Right renal pelvis (tissue), 4 donors: ENCODE results near the gene WDR45. TPM values are rescaled to one million over a fixed set of nuclear protein-coding genes. Genes with fewer than 3 reads are reported as not detected.

Experiments used
- DNase-seq, 4 donors: peaks; one replicate each; pipeline ENCODE4 v3.0.0-alpha.2; 2013; ENCODE audit warnings: low read depth in 4 of 4, low spot score in 3 of 4, missing footprints in 1 of 4
- polyA plus RNA-seq, 4 donors: library from polyadenylated mRNA; unstranded; fragments of 120-200 nt; gene quantifications; one replicate each; pipeline ENCODE4 v1.2.1, GENCODE V29; 2013; ENCODE audit not compliant: insufficient read length in 4 of 4

The WDR45 gene
- polyA plus RNA-seq, 4 donors = 54.1 to 57.3 (median 55.3) TPM

DNA sequence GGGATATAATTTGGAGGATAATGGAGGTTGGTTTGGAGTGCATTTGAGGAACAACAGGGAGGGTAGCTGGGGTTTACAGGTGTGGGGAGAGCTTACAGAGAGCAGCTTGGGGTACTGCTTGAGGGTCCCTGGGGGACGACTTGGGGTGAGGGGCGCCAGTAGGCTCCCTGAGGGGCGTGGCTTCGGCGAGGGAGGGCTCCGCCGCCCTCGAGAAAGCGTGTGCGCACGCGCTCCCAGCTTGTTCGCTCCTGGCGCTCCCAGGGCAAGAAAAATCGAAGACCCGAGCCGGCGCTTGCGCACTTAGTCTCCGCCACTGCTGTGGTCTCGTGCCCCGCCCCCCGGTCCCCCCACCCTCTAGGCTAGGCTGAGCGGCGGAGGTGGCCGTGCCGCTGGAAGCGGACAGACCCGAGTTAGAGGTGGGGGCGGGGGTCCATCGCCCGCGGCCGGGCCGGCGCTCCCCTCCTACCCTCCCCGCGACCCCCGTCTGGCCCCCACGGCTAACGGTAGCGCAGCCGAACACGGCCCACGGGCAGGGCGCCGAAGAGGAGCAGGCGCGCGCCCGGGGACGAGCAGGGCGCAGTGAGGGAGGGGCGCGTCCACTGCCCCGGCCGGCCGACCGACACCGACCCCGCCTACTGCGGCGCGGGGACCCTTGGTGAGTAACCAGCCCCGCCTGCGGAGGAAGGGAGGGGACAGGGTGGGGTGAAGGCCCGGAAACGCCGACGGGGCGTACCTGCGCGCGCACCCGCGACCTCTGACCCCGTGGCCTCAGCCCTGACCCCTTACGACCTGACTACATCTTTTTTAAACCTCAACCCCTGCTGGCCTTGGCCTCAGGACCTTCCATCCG, 26.2 kb downstream of the WDR45 start:
- peak in 1 of 4 donors; percentile 49 for DNase-seq

DNA sequence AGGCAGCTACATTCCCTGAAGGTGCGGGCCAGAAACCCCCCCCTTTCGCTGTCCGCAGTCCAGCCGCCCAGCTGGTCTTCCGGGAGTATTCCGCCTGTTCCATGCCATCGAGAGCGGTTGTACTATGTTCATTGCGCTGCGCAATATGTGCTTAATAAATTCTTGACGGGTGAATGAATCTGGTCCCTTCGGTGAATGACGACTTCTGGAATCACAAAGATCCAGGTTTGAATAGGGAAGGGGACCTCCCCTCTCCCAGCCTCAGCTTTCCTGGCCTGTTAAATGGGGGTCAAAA, 35.8 kb downstream of the WDR45 start:
- no peak for DNase-seq

DNA sequence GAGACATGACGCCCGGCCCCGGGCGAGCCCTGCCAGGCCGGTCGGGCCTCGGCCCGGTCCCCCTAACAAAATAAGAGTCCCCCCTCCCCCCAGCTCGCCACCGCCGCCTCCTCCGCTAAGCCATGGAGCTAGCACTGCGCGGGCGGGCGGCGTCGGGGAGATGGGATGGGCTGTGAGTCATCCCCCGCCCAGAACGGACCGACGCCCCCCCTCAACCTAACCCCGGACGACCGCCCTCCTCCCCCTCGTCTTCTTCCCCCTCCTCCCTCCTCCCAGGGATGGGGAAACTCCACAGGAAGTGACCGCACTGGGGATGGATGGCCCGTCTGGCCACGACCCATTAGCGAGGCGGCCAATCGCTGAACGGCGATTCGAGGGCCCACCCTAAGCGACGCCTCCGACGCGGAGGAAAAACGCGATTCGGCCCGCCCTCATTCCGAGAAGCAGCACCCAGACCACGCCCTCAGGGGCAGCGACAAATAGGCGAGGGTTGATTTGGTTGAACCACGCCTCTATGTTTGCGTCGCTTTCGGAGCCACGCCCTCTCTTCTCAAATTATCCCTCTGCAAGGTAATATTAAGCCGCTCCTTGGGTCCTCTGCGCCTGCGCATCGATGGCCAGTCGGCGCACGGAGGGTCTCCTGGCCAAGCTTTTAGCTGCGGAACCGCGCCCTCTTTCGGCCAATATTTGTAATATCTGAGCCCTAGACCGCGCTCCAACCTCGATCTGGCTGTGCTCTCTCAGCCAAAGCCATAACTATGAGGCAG, 36.3 kb downstream of the WDR45 start, which contains the start of gene TFE3:
TFE3 (minus strand) TSS at position 138 of the 767 bp plus-strand sequence; CDS start at position 7, 131 bp downstream.
- peak; percentile 88 to 95 (median 93) for DNase-seq

DNA sequence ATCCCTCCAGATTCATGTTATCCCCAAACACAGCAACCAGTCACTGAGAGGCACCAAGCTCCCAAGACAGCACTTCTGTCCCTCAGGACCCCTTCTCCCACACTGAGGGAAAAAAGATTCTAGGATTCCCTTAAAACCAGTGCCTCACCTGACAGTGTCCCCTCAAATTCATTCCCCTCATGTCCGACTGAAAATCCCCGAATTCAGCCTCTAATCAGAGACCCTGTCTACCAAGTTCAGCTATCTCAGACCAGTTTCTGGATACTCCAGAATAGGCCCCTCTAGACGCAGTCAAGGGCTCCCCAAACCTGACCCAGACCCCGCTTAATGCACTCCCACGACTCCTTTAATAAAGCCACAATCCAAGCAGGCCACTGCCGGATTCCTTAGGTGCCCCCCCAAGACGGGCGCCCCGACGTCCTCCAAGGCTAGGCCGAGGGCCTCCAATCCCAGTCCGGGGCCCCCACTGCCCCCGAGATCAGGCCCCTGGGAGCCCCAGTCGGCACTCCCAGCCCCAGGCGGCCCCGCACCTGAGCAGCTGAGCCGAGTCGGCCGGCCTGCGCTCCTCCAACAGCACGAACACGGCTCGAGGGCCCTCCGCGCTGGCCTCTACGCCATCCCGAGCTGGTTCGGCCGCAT, 37.0 kb downstream of the WDR45 start:
- no peak for DNase-seq

DNA sequence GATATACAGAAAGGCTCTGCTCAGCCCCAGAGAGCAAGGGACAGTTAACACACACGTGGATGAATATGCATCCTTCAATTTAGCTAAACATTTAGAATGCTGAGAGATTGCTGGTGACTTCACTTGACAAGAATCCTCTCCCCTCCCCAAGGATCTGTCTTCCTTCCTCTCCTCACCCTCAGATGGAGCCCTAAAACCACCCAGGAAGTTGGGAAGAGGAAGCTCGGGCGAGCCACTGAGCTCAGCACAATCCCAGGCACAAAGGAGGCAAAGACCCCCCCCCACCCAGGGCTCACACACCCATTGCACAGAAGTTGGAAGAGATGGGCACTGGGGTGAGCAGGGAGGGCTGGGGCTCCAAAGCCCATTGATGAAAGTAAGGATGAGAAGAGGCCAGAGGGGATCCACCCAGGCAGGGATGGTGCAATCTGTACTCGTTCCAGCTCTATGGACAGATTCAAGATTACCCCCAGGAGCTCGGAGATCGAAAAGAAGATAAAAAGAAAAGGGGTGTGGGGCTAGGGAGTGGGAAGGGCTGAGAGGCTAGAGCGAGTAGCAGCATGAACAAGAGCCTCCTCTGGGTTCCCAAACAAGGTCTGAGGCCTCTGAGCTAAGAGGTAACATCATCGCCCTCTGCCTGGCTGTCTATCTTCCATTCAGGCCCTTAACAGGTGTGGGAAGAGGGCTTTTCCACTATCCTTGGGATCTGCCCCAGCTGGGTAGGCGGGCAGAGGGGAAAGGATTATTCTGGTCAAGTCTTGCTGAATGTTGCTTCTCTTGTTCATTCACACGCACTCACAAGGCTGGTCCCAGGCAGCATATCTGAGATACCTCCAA, 37.7 kb downstream of the WDR45 start:
- no peak for DNase-seq

DNA sequence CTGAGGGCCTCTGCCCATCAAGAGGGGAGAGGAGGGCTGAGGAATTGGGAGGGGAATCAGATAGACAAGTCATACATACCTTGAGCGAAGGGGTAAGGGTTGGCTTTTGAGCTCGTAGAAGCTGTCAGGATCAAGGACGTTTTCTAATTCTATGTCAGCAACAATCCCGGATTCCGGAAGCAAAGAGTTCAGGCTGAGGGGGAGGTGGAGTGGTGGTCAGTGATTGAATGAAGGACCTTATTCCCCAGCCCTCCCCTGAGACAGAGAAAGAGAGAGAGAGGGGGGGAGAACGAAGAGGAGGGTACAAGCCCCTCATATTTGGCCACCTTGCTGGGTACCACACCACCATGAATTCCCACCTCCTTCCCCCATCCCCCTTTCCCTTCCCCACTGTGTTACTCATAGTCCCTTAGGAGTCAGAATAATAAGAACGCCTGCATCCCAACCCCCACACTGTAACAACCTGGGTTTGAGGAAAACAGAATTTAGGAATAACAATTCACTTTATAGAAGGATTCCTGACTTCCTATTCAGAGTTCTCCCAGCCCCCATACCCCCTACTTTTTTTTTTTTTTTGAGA, 39.2 kb downstream of the WDR45 start:
- DNase-seq = no peak

DNA sequence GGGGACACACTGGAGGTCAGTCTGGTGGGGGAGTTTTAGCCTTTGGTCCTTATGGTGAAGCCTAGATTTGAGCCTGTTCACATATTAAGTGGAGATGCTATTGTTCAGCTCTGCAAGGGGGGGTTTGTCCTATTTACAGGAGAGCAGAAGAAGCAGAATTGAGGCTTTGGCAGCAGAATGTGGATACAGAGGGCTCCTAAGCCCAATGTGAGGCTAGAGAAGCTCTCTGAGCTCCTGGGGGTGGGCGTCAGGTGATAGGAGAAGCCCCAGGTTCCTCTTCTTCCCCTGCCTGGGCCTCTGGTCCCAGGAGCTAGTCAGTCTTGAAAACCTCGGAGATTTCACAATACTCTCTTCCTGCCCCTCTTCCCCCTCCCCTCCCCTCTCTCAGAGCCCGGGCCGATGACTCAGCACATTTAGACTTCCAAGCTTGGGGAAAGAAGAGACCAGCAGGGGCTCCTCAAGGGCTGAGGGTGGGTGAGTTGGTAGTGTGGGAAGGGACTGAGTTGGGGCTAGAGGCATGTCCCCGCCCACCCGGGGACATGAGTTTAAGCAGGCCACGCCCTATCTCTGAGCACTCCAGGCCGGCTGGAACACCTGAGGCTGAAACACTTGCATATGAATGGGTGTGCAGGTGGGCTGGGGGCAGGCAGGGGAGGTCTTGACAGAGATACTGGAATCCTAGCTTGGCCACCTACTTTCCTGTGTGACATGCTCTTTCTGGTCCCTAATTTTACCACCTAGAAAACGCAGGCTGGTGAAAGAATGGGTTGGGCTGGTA, 39.9 kb downstream of the WDR45 start:
- DNase-seq = peak in 2 of 4 donors; percentile 39 to 53

DNA sequence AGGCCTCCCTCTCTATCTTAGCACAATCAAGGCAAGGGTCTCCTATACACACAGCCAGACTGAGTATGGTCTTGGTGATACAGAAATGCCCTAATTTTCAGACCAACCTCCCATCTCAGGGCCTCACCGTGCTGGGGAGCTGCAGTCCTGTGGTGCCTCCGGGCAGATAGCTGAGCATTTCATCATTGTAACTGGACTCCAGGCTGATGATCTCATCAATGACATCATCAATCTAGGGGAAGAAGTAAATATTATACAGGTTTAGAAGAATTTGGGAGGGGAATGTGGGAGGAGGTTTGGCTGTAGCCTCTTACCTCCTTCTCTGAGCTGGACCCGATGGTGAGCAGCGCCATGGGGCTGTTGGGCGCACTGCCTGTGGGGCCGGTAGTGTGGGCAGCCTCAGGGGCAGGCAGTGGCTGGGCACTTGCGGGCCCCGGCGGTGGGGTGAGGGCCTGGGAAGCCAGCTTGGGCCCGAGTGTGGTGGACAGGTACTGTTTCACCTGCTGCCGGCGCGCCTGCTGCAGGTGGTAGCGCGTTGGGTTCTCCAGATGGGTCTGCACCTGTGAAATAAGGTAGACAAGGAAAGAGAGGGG, 41.7 kb downstream of the WDR45 start:
- DNase-seq = no peak

DNA sequence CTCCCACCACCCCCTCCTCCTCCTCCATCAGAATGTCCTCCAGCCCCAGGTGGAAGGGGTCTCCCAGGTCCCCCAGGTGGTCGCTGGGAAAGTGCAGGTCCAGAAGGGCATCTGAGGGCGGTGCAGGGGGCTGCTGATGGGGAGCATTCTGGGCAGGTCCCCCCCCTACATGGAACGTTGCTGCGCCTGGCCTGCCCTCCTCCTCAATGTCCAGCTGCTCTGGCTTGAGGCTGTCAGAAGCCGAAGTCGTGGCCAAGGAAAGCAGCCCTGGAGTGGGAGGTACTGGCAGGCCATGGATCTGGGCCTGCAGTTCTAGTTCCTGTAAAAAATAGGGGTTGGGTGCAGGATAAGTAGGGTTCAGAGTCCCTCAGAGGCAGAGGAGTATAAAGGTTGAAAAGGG, 49.4 kb downstream of the WDR45 start:
- DNase-seq = no peak

DNA sequence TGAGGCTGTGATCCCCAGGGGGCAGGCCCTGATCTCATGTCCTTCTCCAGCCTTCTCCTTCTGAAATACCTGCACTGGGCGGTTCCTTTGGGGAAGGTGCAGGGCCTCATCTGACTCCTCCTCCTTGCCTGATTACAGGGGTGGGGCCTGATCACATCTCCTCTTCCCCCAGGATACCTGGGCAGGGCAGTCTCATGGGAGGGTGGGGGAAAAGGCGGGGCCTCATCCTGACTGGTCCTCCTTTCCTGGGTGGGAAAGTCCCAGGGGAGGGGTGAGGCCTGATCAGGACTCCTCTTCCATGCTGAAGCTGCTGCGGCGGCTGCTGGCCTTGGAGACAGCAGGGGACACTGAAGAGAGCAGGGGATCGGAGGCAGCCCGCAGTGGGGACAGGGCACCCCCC, 49.8 kb downstream of the WDR45 start:
- DNase-seq = no peak

Other genes with a start within 250 kb of the WDR45 start
- 10 to 100 TPM in 2 of 4 donors, 1 to 10 TPM in 2; 6.0 to 20.2 (median 11.3) TPM for gene PCSK1N, start 244.3 kb downstream of the WDR45 start, polyA plus RNA-seq
- 10 to 100 TPM; 38.7 to 58.2 (median 40.4) TPM for gene TIMM17B, start 182.1 kb downstream of the WDR45 start, polyA plus RNA-seq
- gene PQBP1, start 182.0 kb downstream of the WDR45 start, polyA plus RNA-seq = 10 to 100 TPM; 72.7 to 85.3 (median 77.8) TPM
- 10 to 100 TPM; 34.2 to 36.6 (median 35.9) TPM for gene SLC35A2, start 168.2 kb downstream of the WDR45 start, polyA plus RNA-seq
- 1 to 10 TPM; 5.9 to 7.7 (median 7.4) TPM for gene PIM2, start 160.9 kb downstream of the WDR45 start, polyA plus RNA-seq
- gene OTUD5, start 122.3 kb downstream of the WDR45 start, polyA plus RNA-seq = 10 to 100 TPM; 60.6 to 66.9 (median 64.5) TPM
- gene KCND1, start 108.0 kb downstream of the WDR45 start, polyA plus RNA-seq = 1 to 10 TPM; 2.5 to 4.1 (median 2.9) TPM
- gene GRIPAP1, start 77.6 kb downstream of the WDR45 start, polyA plus RNA-seq = 10 to 100 TPM; 42.5 to 56.1 (median 48.4) TPM
- 10 to 100 TPM; 28.7 to 32.8 (median 30.6) TPM for gene TFE3, start 36.5 kb downstream of the WDR45 start, polyA plus RNA-seq
- gene CCDC120, start 20.9 kb downstream of the WDR45 start, polyA plus RNA-seq = 10 to 100 TPM; 10.2 to 12.7 (median 11.2) TPM
- gene PRAF2, start 5.9 kb downstream of the WDR45 start, polyA plus RNA-seq = 10 to 100 TPM; 37.1 to 47.1 (median 42.3) TPM
- gene GPKOW, start 43.8 kb upstream of the WDR45 start, polyA plus RNA-seq = 10 to 100 TPM; 21.4 to 28.3 (median 24.5) TPM
- gene MAGIX, start 82.9 kb upstream of the WDR45 start, polyA plus RNA-seq = 1 to 10 TPM; 4.3 to 7.9 (median 5.5) TPM
- gene PLP2, start 92.0 kb upstream of the WDR45 start, polyA plus RNA-seq = 10 to 100 TPM; 33.5 to 41.7 (median 36.1) TPM
- 1 to 10 TPM; 3.5 to 5.1 (median 4.5) TPM for gene PRICKLE3, start 106.5 kb upstream of the WDR45 start, polyA plus RNA-seq
- gene SYP, start 120.3 kb upstream of the WDR45 start, polyA plus RNA-seq = 1 to 10 TPM; 1.5 to 3.1 (median 2.3) TPM
- under 1 TPM; 0.08 to 0.45 (median 0.22) TPM for gene CACNA1F, start 153.5 kb upstream of the WDR45 start, polyA plus RNA-seq
- 10 to 100 TPM; 16.5 to 23.6 (median 17.4) TPM for gene CCDC22, start 155.6 kb upstream of the WDR45 start, polyA plus RNA-seq
- gene FOXP3, start 184.8 kb upstream of the WDR45 start, polyA plus RNA-seq = 1 to 10 TPM in 1 of 4 donors, under 1 TPM in 3; 0.67 to 1.1 (median 0.89) TPM
- 1 to 10 TPM; 5.5 to 8.5 (median 6.1) TPM for gene PPP1R3F, start 189.9 kb upstream of the WDR45 start, polyA plus RNA-seq
- under 1 TPM in 1 of 4 donors, not detected in 3; 0.46 TPM for gene GAGE10, start 223.8 kb upstream of the WDR45 start, polyA plus RNA-seq
- not detected for gene GAGE12J, start 242.2 kb upstream of the WDR45 start, polyA plus RNA-seq